GM18868 (cell line): ENCODE measurements around the gene PIGP.
"Not testable (repeated sequence)": the region's sequence is repeated elsewhere in the genome, so short reads cannot be mapped to it uniquely, and the experiment has no call there.

Experiments
- ATAC-seq: cut with Tn5 transposase; IDR thresholded peaks from one replicate; pipeline ENCODE4 v1.9.1; 2021; ENCODE audit warnings: mild to moderate bottlenecking, moderate library complexity; ENCODE audit not compliant: unreplicated experiment

PIGP gene

DNA sequence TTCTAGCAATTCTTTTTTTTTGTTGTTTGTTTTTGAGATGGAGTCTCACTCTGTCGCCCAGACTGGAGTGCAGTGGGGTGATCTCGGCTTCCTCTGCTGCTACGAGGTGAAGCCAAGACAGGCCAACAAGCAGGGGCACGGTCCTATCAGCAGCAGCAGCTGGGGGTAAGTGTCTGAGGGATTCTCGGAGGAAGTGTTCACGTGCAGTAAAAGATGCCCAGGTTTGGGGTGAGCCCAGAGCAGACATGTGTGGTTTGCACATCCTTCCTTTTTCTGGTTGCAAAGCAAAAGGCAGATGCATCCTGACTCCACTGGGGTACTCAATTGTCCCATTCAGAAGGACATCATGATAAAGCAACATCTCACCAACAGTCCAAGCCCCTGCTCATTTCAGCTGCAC, 27.7 kb downstream of the PIGP start:
- ATAC-seq, result no peak

GRCh38 chr21:37044643-37045042, 28.2 kb downstream of the PIGP start:
- ATAC-seq, result no peak

DNA sequence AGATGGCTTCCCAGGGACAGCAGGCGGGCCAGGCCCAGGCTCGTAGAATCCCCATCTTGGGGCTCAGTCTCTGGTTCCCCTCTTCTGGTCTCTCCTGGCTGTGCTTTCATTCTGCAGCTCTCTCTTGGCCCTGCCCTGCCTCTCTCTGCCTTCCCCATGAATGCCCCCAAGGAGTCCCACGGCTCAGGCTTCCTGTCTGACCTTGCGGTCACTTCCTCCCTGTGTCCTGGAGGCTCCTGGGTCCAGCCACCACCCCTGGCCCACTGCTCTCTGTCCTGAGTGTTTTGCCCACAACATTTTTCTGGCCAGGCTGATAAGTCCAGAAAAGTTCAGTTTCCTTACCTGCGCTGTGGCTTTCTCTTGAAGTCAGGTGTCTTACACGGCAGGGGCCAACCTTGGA, 29.1 kb downstream of the PIGP start:
- no peak for ATAC-seq

GRCh38 chr21:37041706-37042271, 31.1 kb downstream of the PIGP start:
- no peak for ATAC-seq

- ATAC-seq, result no peak
Measured at GRCh38 chr21:37040212-37040611, 32.7 kb downstream of the PIGP start.

DNA sequence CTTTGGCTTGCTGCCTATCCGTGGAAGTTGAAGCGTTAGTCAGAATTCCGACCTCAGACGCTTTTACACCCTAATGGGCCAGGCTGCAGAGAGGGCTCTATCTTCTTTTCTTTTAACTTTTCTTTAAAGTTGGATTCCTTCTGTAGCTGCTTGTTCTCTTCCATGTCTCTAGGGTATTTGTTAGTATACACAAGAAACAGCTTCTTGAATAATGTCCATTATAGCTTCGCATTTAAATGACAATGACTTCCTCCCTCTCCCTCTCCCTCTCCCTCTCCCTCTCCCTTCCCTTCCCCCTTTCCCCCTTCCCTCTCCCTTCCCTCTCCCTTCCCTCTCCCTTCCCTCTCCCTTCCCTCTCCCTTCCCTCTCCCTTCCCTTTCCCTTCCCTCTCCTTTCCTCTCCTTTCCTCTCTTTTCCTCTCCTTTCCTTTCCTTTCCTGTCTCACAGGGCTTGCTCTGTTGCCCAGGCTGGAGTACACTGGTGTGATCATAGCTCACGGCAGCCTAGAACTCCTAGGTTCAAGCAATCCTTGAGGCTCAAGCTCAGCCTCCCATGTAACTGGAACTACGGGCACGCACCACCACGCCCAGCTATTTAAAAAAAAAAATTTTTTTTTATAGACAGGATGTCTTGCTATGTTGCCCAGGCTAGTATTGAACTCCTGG, 33.3 kb downstream of the PIGP start:
- ATAC-seq, result no peak

DNA sequence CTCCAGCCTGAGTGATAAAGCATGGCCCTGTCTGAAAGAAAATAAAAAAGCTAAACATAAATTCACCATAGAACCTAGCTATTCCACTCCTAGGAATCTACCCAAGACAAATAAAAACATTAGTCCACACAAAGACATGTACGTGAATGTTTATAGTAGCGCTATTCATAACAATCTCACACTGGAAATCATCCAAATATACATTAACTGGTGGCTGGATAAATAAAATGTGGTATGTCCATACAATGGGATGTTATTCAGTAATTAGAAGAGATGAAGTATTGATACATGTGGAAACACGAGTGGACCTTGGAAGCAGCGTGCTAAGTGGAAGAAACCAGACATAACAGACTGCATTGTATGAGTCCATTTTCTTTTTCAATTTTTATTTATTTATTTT, 36.7 kb downstream of the PIGP start:
- no peak for ATAC-seq

DNA sequence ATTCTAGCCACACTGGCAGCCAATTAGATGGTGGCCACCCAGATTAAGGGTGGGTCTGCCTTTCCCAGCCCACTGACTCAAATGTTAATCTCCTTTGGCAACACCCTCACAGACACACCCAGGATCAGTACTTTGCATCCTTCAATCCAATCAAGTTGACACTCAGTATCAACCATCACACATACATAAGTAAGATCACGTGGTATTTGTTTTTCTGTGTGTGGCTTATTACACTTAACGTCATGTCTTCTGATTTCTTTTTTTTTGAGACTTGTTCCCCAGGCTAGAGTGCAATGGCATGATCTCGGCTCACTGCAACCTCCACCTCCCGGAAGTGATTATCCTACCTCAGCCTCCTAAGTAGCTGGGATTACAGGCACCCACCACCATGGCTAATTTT, 38.5 kb downstream of the PIGP start:
- not testable (repeated sequence) for ATAC-seq

DNA sequence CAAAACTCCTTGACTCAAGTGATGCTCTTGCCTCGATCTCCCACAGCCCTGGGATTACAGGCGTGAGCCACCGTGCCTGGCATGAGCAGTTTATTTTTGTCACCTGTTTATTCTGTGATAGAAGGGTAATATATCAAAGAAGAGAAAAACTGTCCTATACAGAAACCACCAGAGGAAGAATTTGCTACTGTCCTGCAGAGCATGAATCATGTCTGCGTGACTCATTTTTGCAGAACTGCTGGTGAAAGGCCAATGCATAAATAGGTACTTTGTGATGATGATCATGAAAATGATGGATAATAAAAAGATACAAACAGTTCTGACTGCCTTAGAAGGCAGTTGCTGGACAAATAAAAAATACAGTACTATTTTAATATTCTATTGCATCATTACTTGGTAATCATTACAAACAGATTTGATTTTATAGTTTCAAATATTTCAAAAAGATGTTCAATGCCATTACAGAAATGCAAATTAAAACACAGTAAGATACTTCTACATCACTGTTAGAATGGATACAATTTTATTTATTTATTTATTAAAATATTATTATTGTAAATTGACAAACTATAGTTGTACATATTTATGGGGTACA, 39.9 kb downstream of the PIGP start:
- no peak for ATAC-seq

DNA sequence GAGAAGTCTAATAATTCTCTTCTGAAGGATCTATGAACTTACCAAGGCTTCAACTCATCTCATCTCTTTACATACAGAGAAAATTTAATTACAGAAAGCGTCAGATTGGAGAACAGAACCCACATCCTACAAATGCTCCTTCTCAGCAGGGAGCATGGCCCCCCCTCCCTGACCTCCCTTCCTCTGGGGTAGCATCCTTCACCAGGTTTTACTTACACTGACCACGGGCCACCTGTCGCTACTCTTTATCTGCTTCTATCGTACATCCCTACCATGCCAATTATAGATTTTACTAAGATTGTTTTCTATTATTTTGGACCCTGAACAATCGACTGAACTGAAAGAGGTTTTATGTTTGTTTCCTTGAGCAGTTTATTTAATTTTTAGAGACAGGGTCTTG, 40.6 kb downstream of the PIGP start:
- no peak for ATAC-seq

- ATAC-seq, result no peak
Measured at GRCh38 chr21:37030864-37031263, 42.0 kb downstream of the PIGP start.

DNA sequence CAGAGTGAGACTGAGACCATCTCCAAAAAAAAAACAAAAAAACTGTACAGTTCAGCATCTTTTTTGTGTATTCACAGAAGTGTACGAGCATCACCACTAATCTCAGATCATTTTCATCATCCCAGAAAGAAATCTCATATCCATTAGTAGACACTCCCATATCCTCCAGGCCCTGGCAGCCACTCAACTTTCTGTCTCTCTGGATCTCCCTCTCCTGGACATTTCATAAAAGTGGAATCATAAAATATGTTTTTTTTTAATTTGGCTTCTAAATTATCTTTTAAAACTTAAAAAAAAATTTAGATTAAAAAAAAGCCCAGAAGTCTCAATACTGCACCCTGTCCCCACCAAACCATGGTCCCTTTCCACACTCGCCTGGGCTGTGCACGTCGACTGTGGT, 44.3 kb downstream of the PIGP start:
- ATAC-seq, result no peak

DNA sequence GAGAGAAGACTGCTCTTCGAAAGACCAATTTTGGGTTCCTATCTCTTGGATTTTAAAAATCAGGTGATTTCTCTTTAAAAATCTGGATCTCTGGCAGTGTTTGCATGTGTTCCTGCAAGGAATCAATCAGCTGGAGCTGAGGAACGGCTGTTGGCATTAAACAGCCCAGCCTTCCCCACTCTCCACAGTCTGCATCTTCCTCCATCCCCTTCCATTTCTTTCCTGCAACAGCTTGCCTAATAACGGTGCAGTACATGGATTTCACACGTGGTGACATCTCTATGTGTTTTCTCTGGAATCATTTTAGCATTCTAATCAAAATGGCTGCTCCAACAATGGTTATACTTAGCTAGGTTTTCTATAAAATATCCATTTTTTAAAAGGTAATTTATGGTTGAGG, 46.4 kb downstream of the PIGP start:
- no peak for ATAC-seq

DNA sequence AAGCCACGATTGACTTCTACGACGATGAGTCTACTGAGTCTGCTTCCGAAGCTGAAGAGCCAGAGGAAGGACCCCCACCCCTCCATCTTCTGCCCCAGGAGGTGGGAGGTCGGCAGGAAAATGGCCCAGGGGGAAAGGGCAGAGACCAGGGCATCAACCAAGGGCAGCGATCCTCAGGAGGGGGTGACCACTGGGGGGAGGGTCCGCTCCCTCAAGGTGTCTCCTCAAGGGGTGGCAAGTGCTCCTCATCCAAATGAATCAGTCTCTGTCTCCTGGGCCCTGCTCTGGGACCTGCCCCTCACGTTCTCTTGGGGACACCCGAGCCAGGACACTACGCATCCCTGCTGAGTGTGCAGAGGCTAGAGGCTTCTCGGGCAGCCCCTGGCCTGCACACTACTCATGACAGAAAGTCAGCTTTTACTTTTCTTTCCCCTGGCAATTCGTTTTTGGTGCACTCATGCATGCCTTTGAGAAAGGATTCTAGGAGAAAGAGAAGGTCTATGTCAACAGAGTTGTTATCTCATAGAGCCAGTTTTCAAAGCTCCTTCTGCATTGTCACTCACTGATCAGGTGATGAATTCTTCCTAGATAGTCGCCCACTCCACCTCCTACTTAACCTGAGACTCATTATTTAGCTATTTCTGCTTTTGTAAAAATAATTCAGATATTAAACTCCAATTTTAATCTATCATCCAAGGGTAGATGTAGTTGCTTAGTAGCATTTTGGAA, 54.8 kb downstream of the PIGP start:
- no peak for ATAC-seq
